HG02610 (cell line): ENCODE results near the gene METTL9.
"Not testable (repeated sequence)": the region's sequence is repeated elsewhere in the genome, so short reads cannot be mapped to it uniquely, and the experiment has no call there.

Experiments
- ATAC-seq: cut with Tn5 transposase; IDR thresholded peaks from one replicate; pipeline ENCODE4 v1.9.1; 2021; ENCODE audit warnings: mild to moderate bottlenecking, moderate library complexity; ENCODE audit not compliant: unreplicated experiment

Gene METTL9

GRCh38 chr16:21599122-21600030, at the start of gene METTL9:
TSS of gene METTL9 (plus strand) at chr16:21599577. CDS start at chr16:21599734, 157 bp downstream.
- peak; percentile 91 for ATAC-seq

GRCh38 chr16:21549975-21550374, 49.4 kb upstream of the METTL9 start:
- ATAC-seq: not testable (repeated sequence)

GRCh38 chr16:21550435-21550834, 48.9 kb upstream of the METTL9 start:
- not testable (repeated sequence) for ATAC-seq

GRCh38 chr16:21551076-21551475, 48.3 kb upstream of the METTL9 start:
- not testable (repeated sequence) for ATAC-seq

- not testable (repeated sequence) for ATAC-seq
Measured at GRCh38 chr16:21551600-21551999, 47.8 kb upstream of the METTL9 start.

- not testable (repeated sequence) for ATAC-seq
Measured at GRCh38 chr16:21553481-21554296, 45.7 kb upstream of the METTL9 start.

GRCh38 chr16:21554795-21555585, 44.4 kb upstream of the METTL9 start:
- ATAC-seq: peak; percentile 94

- not testable (repeated sequence) for ATAC-seq
Measured at GRCh38 chr16:21555621-21556020, 43.8 kb upstream of the METTL9 start.

- ATAC-seq: not testable (repeated sequence)
Measured at GRCh38 chr16:21556026-21556595, 43.3 kb upstream of the METTL9 start.

- not testable (repeated sequence) for ATAC-seq
Measured at GRCh38 chr16:21556651-21557241, 42.6 kb upstream of the METTL9 start.

GRCh38 chr16:21560462-21560861, 38.9 kb upstream of the METTL9 start:
- no peak for ATAC-seq

GRCh38 chr16:21563676-21564075, 35.7 kb upstream of the METTL9 start:
- ATAC-seq: no peak

GRCh38 chr16:21564367-21564766, 35.0 kb upstream of the METTL9 start:
- ATAC-seq: not testable (repeated sequence)

- no peak for ATAC-seq
Measured at GRCh38 chr16:21565507-21565860, 33.9 kb upstream of the METTL9 start.

GRCh38 chr16:21565861-21566669, 33.3 kb upstream of the METTL9 start:
- ATAC-seq: no peak

- ATAC-seq: no peak
Measured at GRCh38 chr16:21566891-21567414, 32.4 kb upstream of the METTL9 start.

- ATAC-seq: not testable (repeated sequence)
Measured at GRCh38 chr16:21567496-21567895, 31.9 kb upstream of the METTL9 start.

GRCh38 chr16:21568502-21569189, 30.7 kb upstream of the METTL9 start:
- no peak for ATAC-seq

- no peak for ATAC-seq
Measured at GRCh38 chr16:21570676-21571017, 28.7 kb upstream of the METTL9 start.
